Fibroblast of skin of right quadriceps (primary cell): ENCODE results near the gene SLITRK4.

Source experiments
- DNase-seq: peaks from one replicate; pipeline ENCODE4 v3.0.0-alpha.2; 2013

Gene SLITRK4

GRCh38 chrX:143635915-143636314, at the start of gene SLITRK4:
Gene SLITRK4, minus strand, starts transcription at chrX:143636101. Its CDS starts 4,993 bp downstream, at chrX:143631108.
- DNase-seq: no peak

DNA sequence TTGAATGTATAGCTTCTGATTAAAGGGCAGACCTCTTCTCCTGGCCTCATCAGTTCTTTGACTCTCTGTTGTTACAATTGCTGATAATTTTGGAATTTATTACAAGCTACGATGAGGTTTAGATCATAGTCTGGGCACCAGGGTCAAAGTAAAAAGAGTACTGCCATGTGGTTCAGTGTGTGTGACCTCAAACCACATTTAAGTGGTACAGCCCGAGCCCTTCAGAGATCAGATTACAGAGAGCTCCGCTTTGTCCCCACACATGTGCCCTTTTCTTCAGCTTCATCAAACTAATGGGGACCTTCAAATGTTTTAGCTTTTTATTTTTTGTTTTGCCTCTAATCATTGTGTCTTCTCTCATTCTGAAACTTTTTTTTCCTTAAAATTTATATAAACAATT, 47.6 kb upstream of the SLITRK4 start:
- DNase-seq: no peak

GRCh38 chrX:143674926-143675325, 39.0 kb upstream of the SLITRK4 start:
- DNase-seq: no peak

- no peak for DNase-seq
These were observed 33.5 kb upstream of the SLITRK4 start for GRCh38 chrX:143669395-143669794.

- no peak for DNase-seq
These were observed 28.4 kb upstream of the SLITRK4 start for GRCh38 chrX:143664302-143664701.

- DNase-seq: no peak
These were observed 27.9 kb upstream of the SLITRK4 start for GRCh38 chrX:143663755-143664154.

DNA sequence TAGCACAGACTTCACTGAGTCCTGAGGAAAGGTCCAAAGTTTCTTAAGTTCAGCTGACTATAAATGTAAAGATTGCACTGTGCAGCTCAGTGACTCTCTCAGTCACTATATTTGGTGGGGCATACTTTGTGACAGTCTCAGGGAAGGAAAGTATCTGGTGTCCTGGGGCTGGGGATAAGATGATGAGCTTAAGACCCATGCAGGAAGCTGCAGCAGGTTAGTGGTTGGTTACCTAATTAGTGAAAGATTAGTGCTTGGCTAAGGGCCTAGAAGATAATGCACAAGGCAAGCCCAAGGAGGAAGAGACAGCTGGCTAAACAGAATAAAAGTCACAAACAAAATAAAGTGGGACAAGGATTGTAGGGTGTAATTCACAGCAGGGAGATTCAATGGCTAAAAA, 25.4 kb upstream of the SLITRK4 start:
- no peak for DNase-seq

- DNase-seq: no peak
These were observed 12.8 kb upstream of the SLITRK4 start for GRCh38 chrX:143648705-143649104.

DNA sequence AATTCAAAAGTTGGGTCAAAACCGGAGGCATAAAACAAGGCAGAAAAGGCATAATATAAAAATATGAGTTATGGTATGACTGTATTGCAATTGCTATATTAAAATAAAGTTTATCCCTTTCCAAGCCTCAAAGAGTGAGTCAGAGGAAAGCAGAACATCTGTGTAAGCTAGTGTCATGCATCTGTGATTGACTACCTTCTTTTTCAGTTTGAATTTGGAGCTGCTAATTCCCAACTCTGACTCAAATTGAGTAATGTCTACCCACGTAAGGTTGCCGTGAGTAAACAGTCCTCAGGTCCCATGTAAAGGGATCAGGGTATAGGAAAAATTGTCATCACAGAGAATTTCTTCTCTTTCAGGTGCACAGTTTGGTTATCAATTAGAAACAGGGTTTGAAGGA, 6.5 kb upstream of the SLITRK4 start:
- no peak for DNase-seq

GRCh38 chrX:143636831-143637230, 930 bp upstream of the SLITRK4 start:
- no peak for DNase-seq

GRCh38 chrX:143634663-143635455, 1.0 kb downstream of the SLITRK4 start:
- DNase-seq: no peak

DNA sequence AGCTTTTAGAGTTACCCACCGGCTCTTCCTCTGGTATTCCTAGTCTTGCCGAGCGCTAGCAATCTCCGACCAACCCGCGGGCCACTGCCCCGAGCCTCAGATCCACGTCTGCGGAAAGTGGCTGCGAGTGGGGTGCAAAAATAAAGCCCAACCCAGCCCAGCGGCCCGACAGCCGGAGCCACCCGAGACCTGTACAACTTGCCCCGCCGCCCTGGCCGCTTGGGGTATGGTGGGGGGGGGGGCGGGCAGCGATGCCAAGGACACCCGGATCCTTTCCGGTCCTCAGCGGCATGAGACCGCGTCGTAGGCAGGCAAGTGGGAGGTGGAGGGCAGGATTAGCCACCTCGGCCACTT, 1.6 kb downstream of the SLITRK4 start:
- no peak for DNase-seq

DNA sequence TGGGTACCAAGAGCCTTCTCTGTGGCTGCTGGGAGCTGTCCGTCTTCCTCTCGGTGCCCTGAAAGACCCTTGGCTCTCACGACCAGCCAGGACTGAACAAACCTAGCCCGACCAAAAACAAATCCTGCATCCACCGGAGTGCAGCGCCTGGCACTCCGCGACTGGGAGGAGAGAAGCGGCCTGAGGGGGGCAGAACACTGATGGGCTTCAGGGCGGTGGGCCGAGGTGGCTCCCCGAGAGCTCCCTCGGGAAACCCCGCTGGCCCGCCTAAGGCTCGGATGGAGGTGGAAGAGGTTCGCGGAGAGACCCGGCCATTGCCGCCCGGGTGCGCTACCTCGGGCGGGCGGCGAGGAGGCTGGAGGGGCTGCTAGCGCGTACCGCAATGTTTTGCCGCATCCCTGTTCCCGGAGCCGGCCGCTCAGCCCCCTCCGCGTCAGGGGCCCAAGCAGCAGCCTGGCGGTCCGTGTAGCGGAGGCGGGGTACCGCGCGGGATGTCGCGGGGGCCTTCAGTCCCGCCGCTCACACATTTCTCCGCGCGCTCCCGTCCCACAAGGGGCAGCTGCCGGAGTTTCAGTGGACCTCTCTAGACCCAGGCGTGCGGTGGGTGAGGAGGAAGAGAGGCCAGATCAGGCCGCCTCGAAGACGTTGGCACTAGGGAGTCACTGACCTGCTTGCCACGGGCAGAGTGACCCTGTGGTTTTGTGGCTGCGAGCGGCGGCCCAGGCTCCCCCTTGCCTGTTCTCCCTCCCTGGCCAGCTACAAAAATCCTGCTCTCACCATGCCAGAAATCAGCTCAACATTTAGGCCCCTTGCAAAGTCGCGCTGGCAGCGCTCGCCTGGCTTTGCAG, 2.2 kb downstream of the SLITRK4 start:
- DNase-seq: no peak

DNA sequence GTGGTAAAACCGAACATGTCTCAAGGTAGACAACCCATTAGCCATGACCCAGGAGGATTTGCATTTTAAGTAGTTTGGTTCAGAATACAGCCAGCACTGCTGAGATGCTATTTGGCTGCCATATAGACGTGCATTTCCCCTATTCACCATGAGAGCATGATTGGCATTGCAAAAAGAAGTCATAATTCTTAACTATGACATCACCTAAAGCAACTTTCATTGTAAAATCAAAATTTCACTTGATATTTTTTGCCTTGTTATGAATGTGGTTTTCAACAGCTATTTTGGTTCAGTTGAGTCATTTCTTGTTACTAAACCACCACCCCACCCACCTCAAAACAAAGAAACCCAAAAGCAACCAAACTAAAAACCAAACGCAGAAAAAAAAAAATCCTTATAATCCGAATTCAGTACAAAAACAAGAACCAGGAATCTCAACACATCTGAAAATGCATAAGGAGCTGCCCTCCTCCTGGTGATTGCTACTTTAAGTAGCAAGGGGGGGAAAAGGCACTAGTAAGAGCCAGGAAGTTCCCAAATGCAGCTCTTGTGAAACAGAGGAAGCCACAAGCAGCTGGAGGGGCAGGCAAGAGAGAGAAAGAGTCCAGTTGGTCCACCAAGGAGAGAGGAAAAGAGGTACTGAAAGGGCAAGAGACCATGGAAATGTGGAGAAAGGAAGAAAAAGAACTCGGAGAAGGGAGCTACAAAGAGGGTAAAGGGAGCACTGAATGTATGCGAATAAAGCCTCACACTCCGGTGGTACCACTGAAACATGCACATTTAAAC, 3.1 kb downstream of the SLITRK4 start:
- no peak for DNase-seq

DNA sequence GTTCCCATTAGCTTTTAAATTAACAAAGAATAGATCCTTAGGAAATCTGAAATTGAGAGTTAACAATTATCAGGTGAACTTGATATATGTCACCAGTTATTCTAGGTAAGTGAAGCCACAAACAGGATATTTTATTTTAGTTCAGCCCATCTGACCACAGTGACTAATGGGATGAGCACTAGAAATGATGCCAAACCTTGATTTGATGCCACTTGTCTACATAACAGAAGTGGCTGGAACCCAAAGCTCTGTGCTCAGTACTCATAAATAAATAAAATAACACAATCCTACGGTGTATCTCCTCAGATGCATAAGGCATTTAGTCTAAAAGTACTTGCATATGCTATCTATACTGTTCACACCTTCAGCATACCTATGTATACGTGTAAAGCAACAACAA, 12.2 kb downstream of the SLITRK4 start:
- DNase-seq: no peak

DNA sequence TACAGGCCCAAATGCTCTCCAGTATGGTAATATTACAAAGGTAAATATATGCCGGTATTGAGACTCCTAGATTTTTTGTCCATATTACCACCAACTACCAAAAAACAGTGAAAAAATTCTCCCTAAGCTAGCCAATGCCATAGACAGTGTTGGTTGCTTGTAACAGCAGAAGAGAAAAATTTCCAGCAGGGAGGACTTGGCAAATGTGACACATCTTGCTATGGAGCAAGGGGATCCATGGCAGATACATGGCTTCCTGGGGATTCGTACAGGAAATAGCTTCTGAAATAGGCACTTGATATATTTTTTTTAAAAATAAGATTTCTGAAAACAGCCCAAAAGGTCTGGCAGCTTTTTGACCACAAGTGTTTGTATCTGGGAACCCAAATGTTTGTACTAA, 14.6 kb downstream of the SLITRK4 start:
- no peak for DNase-seq

- DNase-seq: no peak
These were observed 20.1 kb downstream of the SLITRK4 start for GRCh38 chrX:143615851-143616250.

- DNase-seq: no peak
These were observed 34.1 kb downstream of the SLITRK4 start for GRCh38 chrX:143601809-143602208.

GRCh38 chrX:143581240-143581639, 54.7 kb downstream of the SLITRK4 start:
- no peak for DNase-seq

DNA sequence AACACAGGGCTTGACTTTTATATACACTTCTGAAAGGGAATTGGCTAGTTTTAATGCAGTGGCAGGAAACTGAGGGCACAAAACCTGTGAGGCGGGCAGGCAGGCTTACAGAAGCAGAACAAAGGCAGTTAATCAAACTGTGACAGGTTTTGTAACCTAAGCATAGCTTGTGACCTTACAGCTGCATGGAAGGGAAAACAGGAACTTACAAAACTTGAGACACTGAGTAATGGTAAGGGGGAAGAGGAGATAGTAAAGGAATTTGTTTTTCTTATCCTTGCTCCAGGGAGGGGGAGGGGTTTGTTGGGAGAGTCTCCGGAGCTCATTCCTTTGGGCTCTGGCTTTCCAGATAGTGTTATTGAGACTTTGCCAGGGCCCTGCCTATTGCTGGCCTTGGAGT, 55.6 kb downstream of the SLITRK4 start:
- DNase-seq: peak; percentile 0
